ENCODE measurements around the gene HSDL2.

GRCh38 chr9:112382066-112382465 is 2.2 kb downstream of the HSDL2 start:
- no peak for TF ChIP-seq CTCF (conservative IDR thresholded peaks at IDR 0.05; ENCODE audit: low read length)
- no peak for TF ChIP-seq EZH2phosphoT487 (IDR thresholded peaks at IDR 0.05; ENCODE audit: borderline replicate concordance)

Data from Loucy (cell line).